H1 (cell line): Measurements from ENCODE around the gene CHRNA1. TPM values are rescaled to one million over a fixed set of nuclear protein-coding genes. Genes with fewer than 3 reads are reported as not detected.

ENCODE experiments used
- CTCF ChIA-PET: fragments of 300-600 bp; sonication (Branson Sonifier 250); formaldehyde crosslinking; loops from one replicate; lab custom pipeline; 2021; ENCODE audit not compliant: partially characterized antibody; lab: Charles Lee
- POLR2A ChIA-PET: fragments of 300-600 bp; sonication (Branson Sonifier 250); formaldehyde crosslinking; loops from one replicate; lab custom pipeline; 2021; ENCODE audit warnings: inconsistent platforms; ENCODE audit not compliant: partially characterized antibody; lab: Charles Lee
- DNase-seq, 2 experiments: peaks; one replicate each; pipeline versions ENCODE4 v3.0.0 to v3.0.0-alpha.2; 2010 to 2022; ENCODE audit warnings: low spot score in 2 of 2, low read depth in 1 of 2, mixed read lengths in 1 of 2
- FAIRE-seq: peaks from 2 replicates; lab custom pipeline; 2011; peaks lifted over from hg19 to GRCh38; lab: Jason Lieb, UNC
- H2AFZ ChIP-seq: 2 replicates; pipeline ENCODE4 v1.8.1; 2012; ENCODE audit warnings: low read length, inconsistent platforms
- H2AK5ac ChIP-seq: 2 replicates; pipeline ENCODE4 v1.6.1; 2013; ENCODE audit warnings: low read depth, low read length
- H2BK120ac ChIP-seq: replicated peaks from 2 replicates; pipeline ENCODE3; 2013; ENCODE audit warnings: low read depth, low read length, inconsistent platforms
- H2BK12ac ChIP-seq: 2 replicates; pipeline ENCODE4 v1.6.1; 2013; ENCODE audit warnings: low read depth, low read length
- H2BK15ac ChIP-seq: 2 replicates; pipeline ENCODE4 v1.6.1; 2013; ENCODE audit warnings: low read length
- H2BK20ac ChIP-seq: 2 replicates; pipeline ENCODE4 v1.6.1; 2013; ENCODE audit warnings: low read length
- H2BK5ac ChIP-seq: 2 replicates; pipeline ENCODE4 v1.6.1; 2013; ENCODE audit warnings: low read depth, low read length
- H3K14ac ChIP-seq: 2 replicates; pipeline ENCODE4 v1.6.1; 2013; ENCODE audit warnings: inconsistent platforms; ENCODE audit not compliant: insufficient read length
- H3K18ac ChIP-seq: 2 replicates; pipeline ENCODE4 v1.6.1; 2013; ENCODE audit warnings: low read length; ENCODE audit errors: extremely low read depth
- H3K23ac ChIP-seq: 2 replicates; pipeline ENCODE4 v1.6.1; 2013; ENCODE audit warnings: inconsistent platforms; ENCODE audit not compliant: insufficient read length
- H3K23me2 ChIP-seq: 2 replicates; pipeline ENCODE4 v1.6.1; 2013; ENCODE audit warnings: low read depth, low read length
- H3K27ac ChIP-seq: 2 replicates; pipeline ENCODE4 v1.6.1; 2011; ENCODE audit warnings: low read depth, low read length, inconsistent platforms
- H3K27me3 ChIP-seq, 4 experiments: replicated peaks in 1 of 4; 1 replicate in 1 of 4; 2 replicates in 3 of 4; pipeline versions ENCODE4 v1.6.1 to v1.8.1; 2011 to 2013; ENCODE audit warnings: low read length in 3 of 4, mild to moderate bottlenecking in 3 of 4, inconsistent platforms in 2 of 4, mixed read lengths in 2 of 4, moderate library complexity in 1 of 4; ENCODE audit not compliant: control insufficient read depth in 3 of 4, insufficient read depth in 3 of 4; ENCODE audit errors: extremely low read depth in 1 of 4
- H3K36me3 ChIP-seq, 4 experiments: 2 replicates each; pipeline versions ENCODE4 v1.6.1 to v1.8.1; 2011 to 2013; ENCODE audit warnings: mild to moderate bottlenecking in 4 of 4, low read length in 3 of 4, moderate library complexity in 2 of 4, control low read depth in 1 of 4, inconsistent platforms in 1 of 4; ENCODE audit not compliant: insufficient read depth in 4 of 4, control insufficient read depth in 2 of 4
- H3K4ac ChIP-seq: replicated peaks from 2 replicates; pipeline ENCODE3; 2013; ENCODE audit warnings: low read length, low read depth, mixed read lengths, inconsistent platforms; ENCODE audit not compliant: insufficient read length
- H3K4me1 ChIP-seq, 4 experiments: replicated peaks in 1 of 4; 1 replicate in 1 of 4; 2 replicates in 3 of 4; pipeline versions ENCODE4 v1.6.1 to v1.8.1; 2011 to 2013; ENCODE audit warnings: low read length in 3 of 4, inconsistent platforms in 2 of 4, mixed read lengths in 1 of 4; ENCODE audit not compliant: insufficient read depth in 4 of 4, control insufficient read depth in 3 of 4
- H3K4me2 ChIP-seq, 2 experiments: 2 replicates each; pipeline versions ENCODE4 v1.6.1 to v1.8.1; 2011 to 2013; ENCODE audit warnings: low read depth in 2 of 2, low read length in 2 of 2, control low read depth in 1 of 2, inconsistent platforms in 1 of 2, mild to moderate bottlenecking in 1 of 2; ENCODE audit not compliant: insufficient read depth in 1 of 2
- H3K4me3 ChIP-seq, 4 experiments: fragments of 200-600, 300-600 bp in 1 of 4; sonication (generic), shearing (Covaris generic), sonication (Bioruptor Twin) in 1 of 4; 2 replicates each; pipeline versions ENCODE4 v1.5.1 to v1.8.1; 2011 to 2016; ENCODE audit warnings: low read length in 4 of 4, low read depth in 3 of 4, control low read depth in 2 of 4, inconsistent platforms in 2 of 4, mild to moderate bottlenecking in 2 of 4, mixed read lengths in 1 of 4, moderate library complexity in 1 of 4; ENCODE audit not compliant: insufficient read depth in 2 of 4; ENCODE audit errors: extremely low read depth in 1 of 4
- H3K56ac ChIP-seq: replicated peaks from 2 replicates; pipeline ENCODE3; 2013; ENCODE audit warnings: low read depth, mild to moderate bottlenecking, mixed read lengths, low read length, inconsistent platforms; ENCODE audit not compliant: insufficient read length
- H3K79me1 ChIP-seq: 2 replicates; pipeline ENCODE4 v1.6.1; 2013; ENCODE audit warnings: low read depth, low read length, control low read depth
- H3K79me2 ChIP-seq, 2 experiments: 2 replicates each; pipeline versions ENCODE4 v1.6.1 to v1.8.1; 2012 to 2013; ENCODE audit warnings: low read length in 2 of 2, mild to moderate bottlenecking in 2 of 2, inconsistent platforms in 1 of 2; ENCODE audit not compliant: insufficient read depth in 2 of 2, control insufficient read depth in 1 of 2
- H3K9ac ChIP-seq, 4 experiments: replicated peaks in 1 of 4; 1 replicate in 1 of 4; 2 replicates in 3 of 4; pipeline versions ENCODE4 v1.6.1 to v1.8.1; 2011 to 2013; ENCODE audit warnings: low read depth in 3 of 4, low read length in 3 of 4, control low read depth in 2 of 4, mild to moderate bottlenecking in 2 of 4, moderate library complexity in 2 of 4, inconsistent platforms in 1 of 4; ENCODE audit errors: extremely low read depth in 1 of 4
- H3K9me3 ChIP-seq, 2 experiments: 2 replicates each; pipeline versions ENCODE4 v1.6.1 to v1.8.1; 2012 to 2013; ENCODE audit warnings: mild to moderate bottlenecking in 2 of 2, moderate library complexity in 2 of 2, control low read depth in 1 of 2, inconsistent platforms in 1 of 2, low read depth in 1 of 2, low read length in 1 of 2, mixed read lengths in 1 of 2; ENCODE audit not compliant: insufficient read depth in 2 of 2
- H4K20me1 ChIP-seq, 2 experiments: replicated peaks in 1 of 2; 2 replicates each; pipeline versions ENCODE3 to v1.8.1; 2011 to 2013; ENCODE audit warnings: inconsistent platforms in 2 of 2, low read length in 2 of 2, mild to moderate bottlenecking in 1 of 2; ENCODE audit not compliant: insufficient read depth in 2 of 2, control insufficient read depth in 1 of 2
- H4K5ac ChIP-seq: 2 replicates; pipeline ENCODE4 v1.6.1; 2013; ENCODE audit warnings: low read length, low read depth, mixed read lengths, inconsistent platforms; ENCODE audit not compliant: insufficient read length
- H4K8ac ChIP-seq: 2 replicates; pipeline ENCODE4 v1.8.0; 2013; ENCODE audit warnings: mild to moderate bottlenecking, moderate library complexity, low read length, inconsistent platforms; ENCODE audit not compliant: insufficient read depth; ENCODE audit errors: extremely low read depth
- H4K91ac ChIP-seq: replicated peaks from 2 replicates; pipeline ENCODE3; 2013; ENCODE audit warnings: low read length, mixed read lengths, inconsistent platforms; ENCODE audit not compliant: insufficient read length
- ASH2L ChIP-seq: fragments of 200-600, 300-600 bp; sonication (generic); IDR thresholded peaks from one replicate; pipeline ENCODE4 v1.7.1; 2017; ENCODE audit warnings: low read length
- ATF2 ChIP-seq: IDR thresholded peaks from 2 replicates; pipeline ENCODE4 v1.6.1; 2012; ENCODE audit warnings: low read length, inconsistent platforms
- CEBPB ChIP-seq: IDR thresholded peaks from 2 replicates; pipeline ENCODE4 v1.6.1; 2012; ENCODE audit warnings: low read depth, low read length
- KDM1A ChIP-seq: fragments of 200-600, 300-600 bp; sonication (generic); IDR thresholded peaks from 2 replicates; pipeline ENCODE4 v1.7.1; 2016; ENCODE audit warnings: mild to moderate bottlenecking, low read length, borderline replicate concordance
- NANOG ChIP-seq: IDR thresholded peaks from 2 replicates; pipeline ENCODE4 v1.6.1; 2011; ENCODE audit warnings: low read length, low read depth, mild to moderate bottlenecking, inconsistent platforms; ENCODE audit not compliant: insufficient read depth, poor library complexity, severe bottlenecking
- POU5F1 ChIP-seq: IDR thresholded peaks from 2 replicates; pipeline ENCODE4 v1.6.1; 2011; ENCODE audit warnings: low read depth, mild to moderate bottlenecking, low read length, moderate library complexity
- SP2 ChIP-seq: IDR thresholded peaks from 2 replicates; pipeline ENCODE4 v1.6.1; 2012; ENCODE audit warnings: mild to moderate bottlenecking, low read length, inconsistent platforms
- USF2 ChIP-seq: IDR thresholded peaks from 2 replicates; pipeline ENCODE4 v1.6.1; 2011; ENCODE audit warnings: low read length, improper control_type of control experiment
- WGBS, 2 experiments: shearing (Covaris generic) in 1 of 2; methylation state at CpG; one replicate each; pipeline versions ENCODE4 v1.1.6 to v1.1.7; 2013 to 2015; ENCODE audit warnings: low lambda C conversion rate in 2 of 2, mixed read lengths in 2 of 2, inconsistent platforms in 1 of 2, low coverage in 1 of 2, missing lambda C conversion rate in 1 of 2; ENCODE audit not compliant: insufficient replicate concordance in 2 of 2, insufficient coverage in 1 of 2, insufficient read length in 1 of 2; ENCODE audit errors: extremely low coverage in 1 of 2, missing lambda C conversion rate in 1 of 2; 5-methylcytosine and 5-hydroxymethylcytosine counted together
- polyA plus RNA-seq, 7 experiments: library from polyadenylated mRNA; depleted of rRNA in 3 of 7; stranded (reverse) in 5 of 7; unstranded in 2 of 7; fragments of >200 nt in 5 of 7; fragments of 200-250 nt in 2 of 7; gene quantifications; 1 replicate in 5 of 7; 2 replicates in 1 of 7; 4 replicates in 1 of 7; pipeline versions ENCODE4 v1.2.1 to v1.2.3, GENCODE V29; 2011 to 2013; ENCODE audit warnings: missing spikeins in 2 of 7, mixed read lengths in 2 of 7
- total RNA-seq: library from RNA; stranded (reverse); fragmentation: NEBNext Ultra II Directional; extraction: Animal tissue kit (Norgen Biotek cat#: 25700); gene quantifications from 2 replicates; pipeline ENCODE4 v1.2.1, GENCODE V29; 2021

CHRNA1 gene
- total and polyA plus RNA-seq, 2 of the 8 experiments (the other 6 are each of a cell fraction or from before 2014, with no cell fraction given), result 0.11 to 0.15 TPM

GRCh38 chr2:174771631-174772471, 7.6 kb upstream of the CHRNA1 start:
- Histone ChIP-seq H3K23ac (peak overlapping the region; percentile 10), H3K27ac (peak overlapping the region; percentile 80), H4K8ac (peak overlapping the region; percentile 58; the same call in 1 of the 2 replicates), H3K14ac (no peak overlapping the region), H3K79me2 (no peaks in the 10 kb centered on the region), H2BK120ac (peak overlapping the region; percentile 84), H3K9me3 (no peaks in the 10 kb centered on the region), H2BK12ac (peak overlapping the region; percentile 98), H3K4ac (peak overlapping the region; percentile 92), H3K23me2 (no peaks in the 10 kb centered on the region), H2AFZ (no peak overlapping the region), H2BK15ac (no peak overlapping the region), H2AK5ac (peak overlapping the region; percentile 95), H4K20me1 (no peaks in the 10 kb centered on the region), H3K9ac (peak overlapping the region in 2 of 4 experiments; percentile 15 to 52; a peak in 4 of 7 replicates), H2BK20ac (peak overlapping the region; percentile 100; the same call in 1 of the 2 replicates), H4K91ac (peak overlapping the region; percentile 99), H3K4me3 (no peak overlapping the region; a peak in 2 of 8 replicates), H3K4me1 (peaks cover 11 to 19% (median 12%) of the 10 kb centered on the region in 4 experiments), H4K5ac (peak overlapping the region; percentile 87), H3K4me2 (peak overlapping the region; percentile 16 to 34), H2BK5ac (peak overlapping the region; percentile 99), H3K27me3 (no peaks in the 10 kb centered on the region), H3K79me1 (no peaks in the 10 kb centered on the region), H3K56ac (peak overlapping the region; percentile 36), H3K18ac (peak overlapping the region; percentile 86), H3K36me3 (no peaks in the 10 kb centered on the region)
- POLR2A ChIA-PET, result interaction anchor here (0.6 to 3.8 kb wide), 17 partner anchors 9 to 234 kb away, joined by 3 to 39 read pairs (median 5); partner anchors contain the start of gene CHN1
- CTCF ChIA-PET, result interaction anchor here (0.6 to 12.2 kb wide), 57 partner anchors 9 to 911 kb away, joined by 3 to 249 read pairs (median 4); partner anchors contain the start of genes CHN1 and CHRNA1
- WGBS, 2 experiments, result 14% methylated on average over 14 of the region's 14 CpGs; no CpG with 5 or more reads in 1 of the 2 experiments
- peak; percentile 85 to 93 for DNase-seq
- peak; percentile 96 for FAIRE-seq
- TF ChIP-seq USF2, result peak; percentile 67
- no peak for TF ChIP-seq POU5F1
- no peak; the same call in 1 of the 2 replicates for TF ChIP-seq ATF2
- TF ChIP-seq ASH2L, result peak; percentile 76
- peak; percentile 23; the same call in 1 of the 2 replicates for TF ChIP-seq KDM1A
- TF ChIP-seq CEBPB, result peak; percentile 60; the same call in 1 of the 2 replicates
- peak; percentile 1 for TF ChIP-seq NANOG
- no peak for TF ChIP-seq SP2
